NCI-H2107 (cell line): ENCODE measurements around the gene CA5A.
"Not testable (repeated sequence)": the region's sequence is repeated elsewhere in the genome, so short reads cannot be mapped to it uniquely, and the experiment has no call there.

Experiments used
- DNase-seq: peaks from one replicate; lab custom pipeline; 2025; lab: John Stamatoyannopoulos, UW

Gene CA5A

DNA sequence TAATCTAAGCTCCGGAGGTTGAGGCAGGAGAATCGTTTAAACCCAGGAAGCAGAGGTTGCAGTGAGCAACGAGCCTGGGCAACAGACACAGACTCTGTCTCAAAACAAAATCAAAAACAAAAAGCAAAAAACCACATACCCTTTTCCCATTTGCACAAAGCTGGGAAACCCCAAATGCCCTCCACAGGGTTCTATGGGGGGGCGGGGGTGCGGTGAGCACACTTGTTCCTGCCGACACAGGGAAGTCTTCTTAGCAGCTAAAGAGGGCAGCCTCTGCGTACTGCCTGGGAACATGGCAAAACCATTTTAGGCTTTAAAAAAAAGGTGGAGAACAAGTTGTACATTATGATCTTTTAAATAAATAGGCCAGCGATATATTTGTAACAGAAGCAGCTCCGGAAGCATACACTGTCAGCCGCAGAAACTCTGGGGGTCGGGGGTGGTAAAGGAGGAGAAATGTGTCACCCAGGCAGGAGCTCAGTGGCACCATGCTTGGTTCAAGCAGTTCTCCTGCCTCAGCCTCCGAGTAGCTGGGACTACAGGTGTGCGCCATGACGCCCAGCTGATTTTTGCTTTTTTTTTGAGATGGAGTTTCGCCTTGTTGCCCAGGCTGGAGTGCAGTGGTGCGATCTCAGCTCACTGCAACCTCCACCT lies 70.3 kb downstream of the CA5A start:
- not testable (repeated sequence) for DNase-seq

DNA sequence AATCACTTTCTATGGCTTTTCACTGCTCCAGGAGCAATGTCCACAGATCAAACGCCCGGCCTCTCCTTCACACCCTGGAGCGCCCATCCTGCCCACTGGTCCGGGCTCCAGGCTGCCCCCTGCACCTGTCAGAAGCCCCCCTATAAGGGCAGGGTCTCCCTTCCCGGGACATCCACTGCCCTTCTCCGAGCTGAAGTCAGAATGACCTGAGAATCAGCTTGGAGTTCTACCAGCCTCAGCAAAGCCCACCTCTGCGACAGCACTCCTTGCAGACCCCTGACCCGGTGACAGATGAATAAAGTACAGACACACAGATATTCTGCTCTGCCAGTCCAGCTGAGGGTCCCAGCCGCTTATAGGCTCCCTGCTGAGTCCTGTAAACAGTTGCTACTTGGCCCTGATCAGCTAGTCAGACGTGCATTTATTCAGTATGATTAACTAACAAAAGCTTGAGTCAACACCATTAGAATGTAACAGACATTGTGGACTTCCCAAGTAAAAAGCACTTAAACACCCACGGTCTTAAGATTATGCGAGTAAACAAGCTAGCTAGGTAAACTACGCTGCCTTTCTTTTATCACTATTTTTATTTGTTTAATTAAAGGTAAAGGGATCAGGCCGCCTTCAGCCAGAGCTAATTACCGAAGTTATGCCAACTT lies 71.9 kb downstream of the CA5A start:
- no peak for DNase-seq

DNA sequence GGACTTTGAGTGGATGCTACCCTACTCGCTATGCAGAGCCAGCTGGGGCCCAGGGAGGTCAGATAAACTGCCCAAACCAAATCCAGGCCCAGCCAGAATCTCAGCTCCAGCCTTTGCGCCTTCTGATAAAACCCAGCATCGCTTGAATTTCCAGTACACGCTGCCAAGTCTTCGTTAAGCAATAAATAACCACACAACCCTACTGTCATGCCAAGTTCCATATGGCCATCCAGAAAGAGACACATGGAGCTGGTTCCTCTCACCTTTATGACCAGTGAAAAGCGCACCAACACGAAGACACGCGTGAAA lies 73.0 kb downstream of the CA5A start:
- DNase-seq: not testable (repeated sequence)

DNA sequence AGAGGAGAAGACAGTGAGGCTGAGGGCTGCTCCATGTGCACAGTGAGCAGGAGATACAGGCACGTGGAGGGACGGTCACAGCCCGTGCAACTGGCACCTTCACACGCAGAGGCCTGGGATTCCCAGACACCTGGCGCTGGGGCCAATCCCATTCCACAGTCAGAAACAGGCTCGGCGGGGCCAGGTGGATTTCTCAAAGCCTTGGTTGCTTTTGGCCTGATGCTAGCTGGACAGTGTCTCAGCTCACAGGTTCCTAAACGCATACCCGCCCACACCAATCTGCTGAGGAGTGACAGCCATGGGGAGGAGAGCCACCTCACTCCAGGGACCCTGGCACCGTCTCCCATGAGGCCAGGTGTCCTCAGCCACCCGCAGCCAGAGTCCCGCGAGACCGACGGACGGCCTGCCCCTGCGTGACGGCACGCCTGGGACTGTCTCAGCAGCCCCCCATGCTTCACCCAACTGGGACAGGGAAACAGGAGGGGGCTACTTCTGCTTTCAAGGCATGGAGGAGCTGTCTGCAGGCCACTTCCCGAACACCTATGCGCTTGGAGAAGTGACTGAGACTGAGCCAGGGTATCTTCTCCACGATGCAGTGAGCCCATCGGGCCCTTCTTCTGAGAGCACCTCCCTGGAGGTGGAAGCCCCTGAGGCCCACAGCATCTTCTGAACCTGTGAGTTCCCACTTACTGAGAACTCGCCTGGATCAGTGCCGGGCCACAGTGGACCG lies 73.6 kb downstream of the CA5A start:
- not testable (repeated sequence) for DNase-seq

DNA sequence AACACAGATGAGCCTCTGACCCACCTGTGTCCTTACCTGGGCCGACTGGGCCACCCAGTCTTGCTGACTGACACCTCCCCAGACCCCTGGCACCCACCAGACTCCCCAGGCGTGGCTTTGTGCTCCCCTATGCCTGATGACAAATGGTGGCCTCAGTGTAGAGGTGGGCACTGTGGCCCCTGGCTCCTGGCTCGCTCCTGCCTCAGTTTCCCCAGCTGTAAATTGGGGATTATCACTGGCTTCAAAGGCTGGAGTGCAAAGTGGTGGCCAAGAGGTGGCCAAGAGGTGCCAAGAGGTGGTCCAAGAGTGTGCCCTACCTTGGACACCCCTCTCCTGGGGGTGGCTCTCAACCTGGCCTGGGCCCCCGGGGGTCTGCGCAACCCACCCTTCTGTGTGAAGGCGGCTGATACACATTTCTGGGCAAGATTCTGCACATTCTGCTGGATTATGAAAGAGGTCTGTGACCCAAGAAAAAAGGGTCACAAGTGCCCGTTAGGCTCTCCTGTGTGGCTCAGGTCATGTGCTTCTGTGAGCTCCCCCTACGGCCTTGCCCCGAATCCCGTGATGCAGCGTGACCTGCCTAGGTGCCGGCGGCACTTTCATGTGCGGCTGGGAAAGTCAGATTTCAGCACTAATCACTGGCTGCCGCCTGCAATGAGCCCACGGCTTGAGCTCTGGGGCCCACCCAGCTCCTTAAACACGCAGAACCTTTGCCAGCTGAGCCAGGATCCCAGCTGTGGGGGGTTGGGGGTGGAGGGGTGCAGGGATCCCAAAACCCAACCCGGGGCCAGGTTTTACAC lies 74.8 kb downstream of the CA5A start:
- not testable (repeated sequence) for DNase-seq

DNA sequence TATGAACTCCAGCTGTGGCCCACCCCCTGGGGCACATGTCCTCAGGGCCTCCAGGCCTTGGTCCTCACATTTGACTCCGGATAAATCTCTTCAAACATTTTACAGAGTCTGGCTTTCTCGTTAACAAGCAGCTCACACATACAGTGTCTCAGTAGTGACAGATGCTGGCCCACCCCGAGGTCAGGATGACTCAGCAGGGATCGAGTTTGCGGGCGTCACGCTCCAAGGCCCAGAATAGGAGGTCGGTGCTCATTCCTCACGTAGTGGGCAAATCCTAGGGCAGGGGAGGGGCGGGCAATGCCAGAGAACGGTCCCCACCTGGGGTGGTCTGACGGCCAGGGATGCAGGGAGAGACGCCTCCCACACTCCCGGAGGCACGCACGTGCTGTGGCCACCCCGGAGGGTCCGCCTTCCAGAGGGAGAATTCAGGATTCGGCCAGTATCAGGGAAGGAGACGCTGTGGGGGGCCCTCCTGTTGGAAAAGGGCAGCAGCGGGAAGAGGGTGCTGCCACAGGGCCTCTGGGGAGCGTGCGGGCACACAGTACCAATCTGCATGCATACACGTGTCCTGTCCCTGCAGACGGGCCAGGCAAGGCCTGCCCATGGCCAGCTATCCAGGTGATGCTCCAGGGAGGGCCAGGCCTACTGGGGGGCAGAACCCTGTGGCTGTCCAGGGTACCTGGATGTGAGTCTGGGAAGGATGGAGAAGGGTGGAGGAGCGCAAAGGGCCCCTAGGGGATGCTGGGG lies 75.6 kb downstream of the CA5A start:
- no peak for DNase-seq

DNA sequence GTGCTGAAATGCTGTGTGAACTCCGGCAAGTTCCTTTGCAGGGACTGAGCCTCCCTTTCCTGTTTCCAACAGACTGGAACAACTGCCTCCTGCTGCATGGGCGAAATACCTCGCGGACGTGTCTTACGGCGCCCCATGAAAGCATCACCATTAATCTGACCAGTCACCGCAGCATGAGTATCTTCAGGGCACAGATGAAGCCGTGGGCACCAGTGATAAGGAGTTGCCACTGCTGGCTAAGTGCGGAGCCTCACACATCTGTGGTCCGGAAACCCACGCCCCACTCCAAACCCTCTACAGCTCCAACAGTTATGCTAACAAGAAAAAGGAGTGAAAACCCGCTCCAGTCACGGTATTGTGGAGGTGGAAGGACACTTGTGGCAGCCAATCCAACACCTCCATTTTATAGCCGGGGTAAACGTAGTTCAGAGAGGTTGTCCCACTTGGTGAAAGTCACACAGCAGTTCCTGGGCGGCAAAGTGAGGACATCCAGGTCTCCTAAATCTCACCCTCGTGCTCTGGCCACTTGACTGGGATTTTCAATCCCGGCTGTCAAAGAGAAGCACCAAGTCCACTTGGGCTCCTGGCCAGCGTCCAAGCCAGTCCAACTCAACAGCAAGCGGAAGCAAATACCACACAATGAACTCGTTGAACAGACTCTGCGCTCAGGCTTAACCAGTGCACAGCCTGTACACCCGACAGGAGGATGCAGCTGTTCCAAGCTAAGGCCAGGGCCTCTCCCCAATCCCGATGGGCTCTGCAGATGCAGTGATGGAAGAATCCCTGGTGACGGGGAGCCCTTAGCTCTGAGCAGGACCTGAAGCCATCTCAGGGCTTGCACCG lies 78.0 kb downstream of the CA5A start:
- DNase-seq: not testable (repeated sequence)

DNA sequence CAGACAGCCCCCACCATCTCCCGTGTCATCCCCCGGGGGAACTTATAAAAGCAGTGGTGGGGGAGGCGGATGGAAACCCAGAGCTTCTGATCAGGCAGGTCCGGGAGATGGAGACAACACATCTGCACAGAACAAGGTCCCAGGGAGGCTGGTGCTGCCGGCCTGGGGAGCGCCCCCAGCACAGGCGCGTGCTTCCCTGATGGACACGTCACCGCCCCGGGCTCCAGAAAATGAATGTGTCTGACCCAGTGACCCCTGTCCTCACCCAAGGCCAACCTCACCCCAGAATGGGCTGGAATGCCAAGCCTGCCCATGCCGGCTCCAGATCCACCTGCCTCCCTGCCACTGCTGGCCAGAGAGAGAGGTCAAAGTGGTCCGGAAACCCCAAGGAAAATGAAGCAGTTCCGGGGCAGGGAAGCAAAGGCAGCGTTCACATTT lies 79.5 kb downstream of the CA5A start:
- DNase-seq: no peak

DNA sequence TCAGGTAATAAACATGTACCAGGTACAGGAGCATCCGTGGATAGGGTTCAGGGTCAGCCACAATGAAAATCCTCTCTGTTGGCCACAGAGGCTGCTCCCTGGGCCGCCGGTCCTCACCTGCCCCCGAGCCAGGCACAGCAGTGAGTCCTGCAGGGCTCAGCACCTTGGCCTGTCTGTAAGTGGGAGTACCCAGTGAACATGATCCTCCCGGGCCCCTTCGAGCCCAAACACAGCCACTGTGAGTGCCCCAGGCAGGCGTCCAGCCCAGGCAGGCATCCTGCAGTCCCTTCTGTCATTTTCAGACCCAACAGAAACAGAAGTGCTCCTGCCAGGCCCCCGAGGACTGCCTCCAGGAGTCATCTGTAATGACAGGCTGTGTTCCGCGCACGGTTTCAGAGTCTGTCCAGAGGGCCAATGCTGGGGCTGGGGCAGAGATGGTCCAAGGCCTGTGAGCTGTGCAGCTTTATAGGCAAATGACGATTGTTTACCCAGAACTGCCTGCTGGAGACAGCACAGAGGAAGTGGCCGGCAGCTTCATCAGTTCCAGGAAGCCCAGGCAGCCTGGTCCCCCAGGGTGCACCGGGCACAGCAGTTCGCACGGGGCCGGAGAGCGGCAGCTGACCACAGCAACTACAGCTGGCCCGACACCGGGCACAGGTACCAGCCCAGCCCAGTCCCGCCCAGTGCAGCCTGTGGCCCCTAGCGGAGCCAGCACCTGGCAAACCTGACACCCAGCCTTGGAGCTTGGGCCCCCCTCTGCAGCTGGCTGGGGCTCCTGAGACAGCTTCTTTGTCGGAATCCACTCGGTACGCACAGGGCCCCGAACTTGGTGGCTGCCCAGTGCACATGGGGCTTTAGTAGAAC lies 80.2 kb downstream of the CA5A start:
- DNase-seq: no peak

DNA sequence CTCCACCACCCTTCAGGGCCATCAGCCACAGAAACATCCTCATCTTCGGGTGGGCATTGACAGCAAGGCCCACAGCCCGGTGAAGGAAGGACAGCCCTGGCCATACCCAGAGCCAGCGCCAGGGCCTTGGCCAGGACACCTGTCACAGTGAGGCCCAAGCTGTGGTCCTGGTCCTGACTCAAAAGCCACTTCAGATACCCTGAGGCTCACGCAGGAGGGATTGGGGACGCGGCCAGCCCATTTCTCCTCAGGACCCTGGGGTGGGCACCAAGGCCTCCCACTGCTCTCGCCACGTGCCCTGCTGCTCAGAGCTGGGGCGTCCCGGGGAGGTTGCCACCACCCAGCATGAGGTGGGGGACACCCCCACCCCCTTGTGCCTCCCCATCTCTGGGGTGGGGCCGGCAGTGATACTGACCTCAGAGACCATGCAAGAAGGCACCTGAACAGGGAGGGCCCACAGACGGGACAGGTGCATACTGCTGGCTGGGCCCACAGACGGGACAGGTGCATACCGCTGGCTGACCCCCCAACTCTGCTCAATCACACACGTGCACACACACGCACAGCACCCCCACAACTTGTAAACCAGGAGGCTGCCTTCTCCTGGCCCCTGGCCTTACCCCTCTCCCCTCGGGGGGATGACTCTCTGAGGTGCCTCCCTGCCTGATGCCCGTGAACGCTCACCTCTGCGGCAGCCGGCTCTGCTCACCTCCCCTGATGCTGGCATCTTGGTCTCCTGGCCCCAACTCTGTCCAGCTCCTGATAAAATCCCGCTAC lies 81.2 kb downstream of the CA5A start:
- no peak for DNase-seq

DNA sequence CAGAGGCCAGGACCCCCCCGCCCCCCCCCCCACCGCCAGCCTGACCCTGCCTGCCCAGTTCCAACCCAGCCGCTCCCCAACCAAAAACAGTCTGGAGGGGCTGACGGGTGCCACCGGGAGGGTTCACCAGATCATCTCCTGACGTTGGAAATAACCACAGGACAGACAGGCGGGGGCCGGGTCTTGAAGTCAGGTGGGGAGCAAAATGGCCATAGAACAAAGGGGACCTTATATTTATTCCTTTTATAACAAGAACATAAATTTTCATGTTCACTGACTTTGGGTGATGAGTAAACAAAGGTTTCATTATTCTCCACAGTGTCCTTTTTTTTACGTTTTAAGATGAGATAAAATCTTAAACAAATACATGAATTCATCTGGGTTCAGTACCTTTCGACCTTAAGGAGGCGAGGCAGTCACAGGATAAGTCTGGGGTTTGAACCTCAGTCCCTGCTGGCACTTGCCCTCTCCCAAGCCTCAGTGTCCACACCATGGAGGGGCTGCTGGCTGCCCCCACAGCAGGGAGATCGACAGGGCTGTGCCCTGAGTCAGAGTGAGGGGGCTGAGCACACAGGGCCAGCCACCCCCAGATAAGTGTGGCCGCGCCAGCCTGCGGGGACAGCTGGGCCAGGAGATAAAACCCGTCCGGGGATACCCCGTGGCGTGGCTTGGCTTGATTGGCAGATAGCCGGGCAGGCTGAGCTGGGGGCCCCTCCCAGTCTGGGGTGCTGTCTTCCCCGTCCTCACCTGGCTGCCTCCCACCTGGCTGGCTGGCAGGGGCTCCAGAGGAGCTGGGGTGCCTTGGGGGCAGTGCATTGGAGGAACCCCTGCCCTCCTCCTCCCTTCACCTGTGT lies 82.0 kb downstream of the CA5A start:
- no peak for DNase-seq

DNA sequence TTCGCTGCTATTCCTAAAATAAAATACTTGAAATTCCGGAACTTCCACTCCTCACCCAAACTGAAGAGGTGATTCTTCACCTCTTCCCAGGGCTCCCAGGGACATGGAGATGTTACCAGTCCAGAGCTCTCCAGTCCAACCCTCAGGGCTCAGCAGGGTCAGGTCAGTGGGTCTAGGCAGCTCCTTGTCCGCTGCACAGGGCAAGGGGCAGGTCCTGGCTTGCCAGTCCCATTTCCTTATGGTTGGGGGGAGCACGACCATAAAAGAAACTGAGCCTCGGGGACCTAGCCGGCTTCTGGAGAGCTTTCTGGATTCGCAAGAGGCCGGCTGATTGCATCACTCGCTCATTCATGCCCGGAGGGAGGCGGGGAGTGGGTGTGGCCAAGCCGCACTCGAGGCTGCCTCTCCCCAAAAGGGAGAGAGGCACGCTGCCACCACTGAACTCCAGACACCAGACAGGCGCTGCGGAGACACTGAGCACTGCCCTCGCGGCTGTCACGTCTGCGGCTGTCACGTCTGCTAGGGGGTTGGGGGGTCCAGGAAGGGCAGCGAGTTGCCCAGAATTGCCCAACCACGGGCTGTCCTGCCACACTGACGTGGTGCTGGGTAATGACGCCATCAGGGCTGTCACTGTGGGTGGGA lies 82.8 kb downstream of the CA5A start:
- peak; percentile 85 for DNase-seq

DNA sequence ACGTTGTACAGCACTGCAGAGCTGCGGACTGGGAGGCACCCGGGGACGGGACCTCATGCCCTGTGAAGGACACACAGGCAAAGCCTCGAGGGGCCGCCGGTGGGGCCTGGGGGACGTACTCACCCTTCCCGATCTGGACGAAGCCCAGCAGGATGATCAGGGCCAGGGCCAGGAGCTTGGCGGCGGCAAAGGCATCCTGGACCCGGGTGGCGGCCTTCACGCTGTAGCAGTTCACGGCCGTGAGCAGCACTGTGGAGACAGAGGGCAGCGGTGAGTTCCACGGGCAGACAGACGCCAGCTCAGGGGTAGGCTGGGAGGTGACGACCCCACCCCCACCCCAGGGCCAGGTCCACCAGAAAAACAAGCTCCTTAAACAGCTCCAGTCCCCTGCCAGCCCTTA lies 84.7 kb downstream of the CA5A start:
- DNase-seq: no peak

DNA sequence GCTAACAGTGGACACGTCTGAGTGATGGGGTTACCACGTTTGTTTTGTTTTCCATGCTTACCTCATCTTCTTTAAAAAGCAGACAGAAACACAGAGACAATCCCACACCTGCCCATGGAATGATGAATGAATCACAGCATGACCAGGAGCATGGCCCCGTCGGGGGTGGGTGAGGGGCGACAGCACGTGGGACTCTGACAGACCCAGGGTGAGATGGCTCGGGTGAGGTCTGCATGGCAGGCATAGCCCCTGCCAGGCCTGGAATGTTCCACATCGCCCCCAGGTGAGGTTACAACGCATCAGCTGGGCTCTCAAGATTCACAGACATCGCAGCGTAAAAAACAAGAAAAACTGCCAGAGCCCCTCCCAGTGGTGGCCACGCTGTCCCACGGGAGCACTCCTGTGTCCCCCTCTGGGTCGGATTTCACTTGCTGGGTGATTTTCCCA lies 85.2 kb downstream of the CA5A start:
- no peak for DNase-seq

DNA sequence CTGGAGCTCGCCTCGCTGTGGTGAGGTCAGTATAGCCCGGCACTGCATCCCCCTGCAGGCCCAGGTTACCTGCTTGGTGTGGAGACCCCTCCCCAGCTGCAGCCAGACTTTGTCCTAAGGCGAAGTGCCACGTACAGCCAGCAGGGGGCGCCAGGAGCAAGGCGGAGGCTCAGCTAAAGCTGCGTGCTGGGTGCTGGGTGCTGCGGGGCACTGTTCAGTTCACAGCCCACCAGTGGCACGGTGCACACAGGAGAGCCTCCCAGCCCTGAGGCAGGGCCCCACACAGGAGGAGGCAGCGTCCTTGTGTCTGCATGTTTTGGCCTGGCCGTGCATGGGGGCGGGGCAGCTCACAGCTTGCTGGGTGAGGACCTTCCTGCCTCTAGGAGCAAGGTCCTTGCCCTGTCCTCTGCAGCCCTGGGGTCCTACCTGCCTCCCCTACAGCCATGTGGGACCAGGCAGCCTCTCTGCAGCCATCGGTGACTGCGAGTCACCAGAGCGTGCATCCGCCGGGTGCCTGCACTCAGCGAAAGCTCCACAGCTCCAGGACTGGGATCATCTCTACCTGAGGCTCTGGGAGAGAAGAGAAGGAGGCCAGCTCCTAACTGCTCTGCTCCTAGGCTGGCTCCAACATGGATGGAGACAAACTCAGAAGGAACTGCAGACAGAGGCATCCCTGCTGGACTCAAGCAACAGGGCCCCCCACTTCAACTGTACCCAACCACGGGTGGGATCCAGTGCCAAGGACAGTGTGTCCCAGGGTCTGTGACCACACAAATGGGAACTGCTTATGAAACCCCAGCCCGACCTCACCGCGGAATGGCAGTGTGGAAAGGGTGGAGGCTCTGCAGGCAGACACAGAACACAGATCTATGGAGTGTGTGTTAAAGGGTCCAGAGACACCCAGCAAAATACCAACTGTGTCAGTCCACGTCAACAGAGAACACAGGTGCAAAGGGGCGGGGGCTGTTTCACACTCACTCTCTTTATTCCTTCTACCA lies 86.0 kb downstream of the CA5A start:
- no peak for DNase-seq

DNA sequence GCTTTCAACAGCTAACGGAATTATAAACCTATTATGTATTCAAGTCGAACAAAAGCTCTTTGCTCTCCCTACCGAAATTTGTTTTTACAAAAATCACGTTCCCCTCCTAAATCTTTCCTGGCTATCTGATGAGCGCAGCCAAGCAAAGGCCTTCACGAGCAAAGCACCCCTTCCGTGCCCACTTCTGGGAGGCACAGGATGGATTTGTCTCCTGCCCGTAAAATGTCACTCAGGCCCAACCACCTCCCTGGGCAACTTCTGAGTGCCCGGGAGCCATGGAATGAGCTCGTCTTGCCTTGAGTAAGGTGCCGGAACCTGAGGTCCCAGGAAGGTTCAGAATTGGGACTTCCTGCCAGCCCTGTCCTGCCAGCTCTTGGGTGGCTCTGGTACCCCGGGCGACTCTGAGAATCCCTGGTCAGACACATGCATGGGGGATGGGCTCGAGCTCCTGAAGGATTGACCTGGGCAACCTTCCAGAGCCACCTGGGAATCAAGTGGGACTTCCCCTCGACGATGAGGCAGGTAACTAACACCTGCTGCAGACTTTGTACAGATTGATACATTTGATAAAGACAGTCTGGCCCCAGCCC lies 86.8 kb downstream of the CA5A start:
- no peak for DNase-seq
